ENCODE results near the gene OGG1. TPM values are rescaled to one million over a fixed set of nuclear protein-coding genes. Genes with fewer than 3 reads are reported as not detected.

OGG1 gene
- polyA plus RNA-seq (2011; rRNA removed) (27.3 and 40.9 TPM in 2 replicates), polyA minus RNA-seq (2011; rRNA and poly(A)+ RNA removed) (19.1 and 58.9 TPM in 2 replicates)

DNA sequence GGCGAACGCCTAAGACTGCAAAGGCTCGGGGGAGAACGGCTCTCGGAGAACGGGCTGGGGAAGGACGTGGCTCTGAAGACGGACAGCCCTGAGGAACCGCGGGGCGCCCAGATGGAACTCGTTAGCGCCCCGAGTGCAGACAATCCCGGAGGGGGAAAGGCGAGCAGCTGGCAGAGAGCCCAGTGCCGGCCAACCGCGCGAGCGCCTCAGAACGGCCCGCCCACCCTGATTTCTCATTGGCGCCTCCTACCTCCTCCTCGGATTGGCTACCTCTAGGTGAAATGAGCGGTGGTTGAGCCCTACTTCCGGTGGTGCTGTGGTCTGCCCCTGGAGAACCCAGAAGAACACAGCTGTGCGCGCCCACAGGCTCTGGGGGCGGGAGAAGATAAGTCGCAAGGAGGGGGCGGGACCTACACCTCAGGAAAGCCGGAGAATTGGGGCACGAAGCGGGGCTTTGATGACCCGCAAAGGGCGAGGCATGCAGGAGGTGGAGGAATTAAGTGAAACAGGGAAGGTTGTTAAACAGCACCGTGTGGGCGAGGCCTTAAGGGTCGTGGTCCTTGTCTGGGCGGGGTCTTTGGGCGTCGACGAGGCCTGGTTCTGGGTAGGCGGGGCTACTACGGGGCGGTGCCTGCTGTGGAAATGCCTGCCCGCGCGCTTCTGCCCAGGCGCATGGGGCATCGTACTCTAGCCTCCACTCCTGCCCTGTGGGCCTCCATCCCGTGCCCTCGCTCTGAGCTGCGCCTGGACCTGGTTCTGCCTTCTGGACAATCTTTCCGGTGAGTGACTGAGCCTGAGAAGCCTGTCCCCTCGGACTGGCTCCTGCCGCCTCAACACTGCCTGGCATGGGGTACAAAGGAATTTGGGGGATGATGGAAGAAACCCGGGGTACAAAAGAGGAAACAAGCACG, at the start of gene OGG1:
Gene OGG1 (plus strand): TSS at position 308 of the 911 bp plus-strand sequence. CDS start 335 bp downstream, at position 643.
- Histone ChIP-seq H3K36me3 (ENCODE audit: control insufficient read depth, insufficient read depth, low read length) (peaks cover 29% of the 10 kb centered on the region), H3K27me3 (ENCODE audit: control insufficient read depth, insufficient read depth, low read length) (no peaks in the 10 kb centered on the region), H3K4me3 (ENCODE audit: low read depth, low read length) (peak within 1 kb of the TSS; percentile 67)
- CTCF ChIA-PET, result interaction anchor here (0.6 to 1.2 kb wide), 4 partner anchors 13 to 442 kb away, joined by 3 to 5 read pairs (median 3); no protein-coding TSS in a partner anchor
- TF ChIP-seq, protein P1, sequence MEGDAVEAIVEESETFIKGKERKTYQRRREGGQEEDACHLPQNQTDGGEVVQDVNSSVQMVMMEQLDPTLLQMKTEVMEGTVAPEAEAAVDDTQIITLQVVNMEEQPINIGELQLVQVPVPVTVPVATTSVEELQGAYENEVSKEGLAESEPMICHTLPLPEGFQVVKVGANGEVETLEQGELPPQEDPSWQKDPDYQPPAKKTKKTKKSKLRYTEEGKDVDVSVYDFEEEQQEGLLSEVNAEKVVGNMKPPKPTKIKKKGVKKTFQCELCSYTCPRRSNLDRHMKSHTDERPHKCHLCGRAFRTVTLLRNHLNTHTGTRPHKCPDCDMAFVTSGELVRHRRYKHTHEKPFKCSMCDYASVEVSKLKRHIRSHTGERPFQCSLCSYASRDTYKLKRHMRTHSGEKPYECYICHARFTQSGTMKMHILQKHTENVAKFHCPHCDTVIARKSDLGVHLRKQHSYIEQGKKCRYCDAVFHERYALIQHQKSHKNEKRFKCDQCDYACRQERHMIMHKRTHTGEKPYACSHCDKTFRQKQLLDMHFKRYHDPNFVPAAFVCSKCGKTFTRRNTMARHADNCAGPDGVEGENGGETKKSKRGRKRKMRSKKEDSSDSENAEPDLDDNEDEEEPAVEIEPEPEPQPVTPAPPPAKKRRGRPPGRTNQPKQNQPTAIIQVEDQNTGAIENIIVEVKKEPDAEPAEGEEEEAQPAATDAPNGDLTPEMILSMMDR (IDR thresholded peaks at IDR 0.05; ENCODE audit: insufficient read depth, low read depth, low read length), result no peak
- POLR2A ChIA-PET, result interaction anchor here (0.7 kb wide), 2 partner anchors 16 to 81 kb away, joined by 3 to 4 read pairs; no protein-coding TSS in a partner anchor
- DNase-seq (ENCODE audit: low read depth), result peak; percentile 92

DNA sequence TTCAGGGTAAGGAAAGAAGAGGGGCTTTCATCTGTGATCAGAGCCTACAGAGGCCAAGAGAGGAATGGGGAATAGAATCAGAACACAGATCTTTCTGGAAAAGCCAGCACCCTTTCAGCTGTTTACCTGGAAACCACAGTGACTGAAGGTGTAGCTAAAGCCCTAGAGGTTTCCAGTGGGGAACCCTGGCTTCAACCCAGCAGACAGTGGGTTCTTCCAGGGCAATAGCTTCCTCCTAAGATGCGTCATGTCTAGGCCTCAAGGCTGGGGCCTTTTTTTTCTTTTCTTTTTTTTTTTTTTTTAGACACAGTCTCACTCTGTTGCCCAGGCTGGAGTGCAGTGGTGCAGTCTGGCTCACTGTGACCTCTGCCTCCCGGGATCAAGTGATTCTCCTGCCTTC, 49.2 kb upstream of the OGG1 start:
- TF ChIP-seq, protein P1 (IDR thresholded peaks at IDR 0.05; ENCODE audit: insufficient read depth, low read depth, low read length), result no peak
- no peak for DNase-seq (ENCODE audit: low read depth)
- POLR2A ChIA-PET, result no interaction called here
- Histone ChIP-seq H3K36me3 (ENCODE audit: control insufficient read depth, insufficient read depth, low read length) (peaks cover 11% of the 10 kb centered on the region), H3K27me3 (ENCODE audit: control insufficient read depth, insufficient read depth, low read length) (no peaks in the 10 kb centered on the region), H3K4me3 (ENCODE audit: low read depth, low read length) (no peak overlapping the region)
- CTCF ChIA-PET, result no interaction called here

DNA sequence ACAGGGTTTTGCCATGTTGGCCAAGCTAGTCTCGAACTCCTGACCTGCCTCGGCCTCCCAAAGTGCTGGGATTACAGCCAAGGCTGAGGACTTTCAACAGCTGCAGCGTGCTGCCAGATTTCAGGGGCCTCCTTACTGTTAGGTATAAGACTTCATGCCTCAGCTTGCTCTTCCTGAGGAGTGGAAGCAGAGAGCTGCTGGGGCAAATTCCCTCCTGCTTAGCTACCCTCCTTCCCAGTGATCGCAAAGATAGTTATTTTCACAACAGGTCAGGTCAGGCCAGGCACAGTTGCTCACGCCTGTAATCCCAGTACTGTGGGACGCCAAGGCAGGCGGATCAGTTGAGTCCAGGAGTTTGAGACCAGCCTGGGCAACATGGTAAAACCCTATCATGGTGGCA, 48.7 kb upstream of the OGG1 start:
- POLR2A ChIA-PET, result no interaction called here
- CTCF ChIA-PET, result no interaction called here
- no peak for DNase-seq (ENCODE audit: low read depth)
- Histone ChIP-seq H3K4me3 (ENCODE audit: low read depth, low read length) (no peak overlapping the region), H3K36me3 (ENCODE audit: control insufficient read depth, insufficient read depth, low read length) (peaks cover 11% of the 10 kb centered on the region), H3K27me3 (ENCODE audit: control insufficient read depth, insufficient read depth, low read length) (peaks cover 2% of the 10 kb centered on the region; the same call in 1 of the 2 replicates)
- TF ChIP-seq, protein P1 (IDR thresholded peaks at IDR 0.05; ENCODE audit: insufficient read depth, low read depth, low read length), result no peak

DNA sequence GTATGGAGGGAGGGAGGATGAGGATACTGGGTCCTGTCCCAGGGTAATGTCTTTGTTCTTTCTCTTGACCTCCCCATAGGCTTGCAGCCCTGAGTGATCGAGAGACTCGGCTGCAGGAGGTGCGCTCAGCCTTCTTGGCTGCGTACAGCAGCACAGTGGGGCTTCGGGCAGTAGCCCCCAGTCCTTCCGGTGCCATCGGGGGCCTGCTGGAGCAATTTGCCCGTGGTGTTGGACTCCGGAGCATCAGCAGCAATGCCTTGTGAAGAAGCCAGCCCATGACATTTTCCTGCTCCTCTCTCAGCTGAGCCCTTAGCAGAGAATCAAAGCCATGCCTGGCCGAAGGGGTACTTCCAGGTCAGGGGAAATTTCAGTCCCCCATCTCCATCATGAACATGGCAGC, 48.0 kb upstream of the OGG1 start:
- ChIA-PET CTCF (no interaction called here), POLR2A (no interaction called here)
- TF ChIP-seq, protein P1 (IDR thresholded peaks at IDR 0.05; ENCODE audit: insufficient read depth, low read depth, low read length), result no peak
- Histone ChIP-seq H3K4me3 (ENCODE audit: low read depth, low read length) (no peak overlapping the region), H3K27me3 (ENCODE audit: control insufficient read depth, insufficient read depth, low read length) (peaks cover 3% of the 10 kb centered on the region; the same call in 1 of the 2 replicates), H3K36me3 (ENCODE audit: control insufficient read depth, insufficient read depth, low read length) (peaks cover 8% of the 10 kb centered on the region)
- no peak for DNase-seq (ENCODE audit: low read depth)

DNA sequence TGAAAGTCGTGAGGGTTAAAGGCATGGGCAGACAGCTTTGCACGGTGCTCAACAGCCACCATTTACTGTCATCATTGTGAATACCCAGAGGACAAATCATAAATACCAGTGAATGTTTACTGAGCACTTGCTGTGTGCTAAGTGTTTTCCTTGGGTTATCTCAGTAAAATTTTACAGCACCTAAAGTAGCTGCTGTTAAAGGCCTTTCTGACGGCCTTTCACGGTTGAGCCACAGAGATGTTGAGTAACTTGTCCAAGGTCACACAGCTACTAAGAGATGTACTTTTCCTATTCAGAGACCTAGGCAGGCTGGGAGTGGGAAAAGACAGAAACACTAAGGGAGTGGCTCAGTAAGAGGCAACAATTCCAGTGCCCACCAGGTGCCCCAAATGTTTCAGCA, 46.5 kb upstream of the OGG1 start:
- TF ChIP-seq, protein P1 (IDR thresholded peaks at IDR 0.05; ENCODE audit: insufficient read depth, low read depth, low read length), result no peak
- peaks cover 4% of the 10 kb centered on the region for H3K27me3 ChIP-seq (ENCODE audit: control insufficient read depth, insufficient read depth, low read length)
- no peak for DNase-seq (ENCODE audit: low read depth)
- H3K36me3 ChIP-seq (ENCODE audit: control insufficient read depth, insufficient read depth, low read length), result peaks cover 5% of the 10 kb centered on the region
- H3K4me3 ChIP-seq (ENCODE audit: low read depth, low read length), result no peak overlapping the region
- ChIA-PET CTCF (no interaction called here), POLR2A (no interaction called here)

All from BJ (cell line).